Liver (tissue), 9 donors: ENCODE data around the gene ZDHHC8. TPM values are rescaled to one million over a fixed set of nuclear protein-coding genes. Genes with fewer than 3 reads are reported as not detected.

ENCODE experiments used
- DNase-seq: peaks from one replicate; pipeline ENCODE4 v3.0.0-alpha.2; 2017; ENCODE audit warnings: low spot score
- H3K27ac ChIP-seq, 2 donors: one replicate each; pipeline ENCODE4 v1.7.0; 2013; ENCODE audit warnings: inconsistent platforms in 2 of 2, low read length in 2 of 2, control low read depth in 1 of 2, low read depth in 1 of 2, mild to moderate bottlenecking in 1 of 2
- H3K27me3 ChIP-seq, 4 donors: one replicate each; pipeline versions ENCODE4 v1.6.1 to v1.7.0; 2013; ENCODE audit warnings: low read length in 3 of 4, inconsistent platforms in 1 of 4, mild to moderate bottlenecking in 1 of 4, moderate library complexity in 1 of 4; ENCODE audit not compliant: control insufficient read depth in 4 of 4, insufficient read depth in 4 of 4
- H3K36me3 ChIP-seq, 4 donors: one replicate each; pipeline versions ENCODE4 v1.6.1 to v1.7.0; 2013; ENCODE audit warnings: low read length in 3 of 4, mild to moderate bottlenecking in 3 of 4, low read depth in 1 of 4, moderate library complexity in 1 of 4; ENCODE audit not compliant: control insufficient read depth in 4 of 4, insufficient read depth in 3 of 4
- H3K4me1 ChIP-seq, 4 donors: one replicate each; pipeline versions ENCODE4 v1.6.1 to v1.7.0; 2013; ENCODE audit warnings: low read length in 3 of 4, mild to moderate bottlenecking in 3 of 4, moderate library complexity in 1 of 4; ENCODE audit not compliant: control insufficient read depth in 4 of 4, insufficient read depth in 4 of 4
- H3K4me3 ChIP-seq, 3 donors: one replicate each; pipeline versions ENCODE4 v1.6.1 to v1.7.0; 2013; ENCODE audit warnings: low read length in 3 of 3, control low read depth in 1 of 3, low read depth in 1 of 3, mild to moderate bottlenecking in 1 of 3
- H3K9ac ChIP-seq, 2 donors: one replicate each; pipeline ENCODE4 v1.7.0; 2013; ENCODE audit warnings: low read length in 2 of 2, mild to moderate bottlenecking in 2 of 2, moderate library complexity in 2 of 2, control low read depth in 1 of 2, low read depth in 1 of 2
- H3K9me3 ChIP-seq, 4 donors: one replicate each; pipeline versions ENCODE4 v1.6.1 to v1.7.0; 2013; ENCODE audit warnings: low read length in 3 of 4; ENCODE audit not compliant: control insufficient read depth in 4 of 4
- EGR1 ChIP-seq, 2 donors: IDR thresholded peaks; 2 replicates each; pipeline ENCODE4 v1.6.1; 2016 to 2018; ENCODE audit warnings: antibody characterized with exemption in 2 of 2, low read depth in 2 of 2
- FOXA1 ChIP-seq: IDR thresholded peaks from 2 replicates; pipeline ENCODE4 v1.6.1; 2016; ENCODE audit warnings: antibody characterized with exemption
- FOXA2 ChIP-seq: IDR thresholded peaks from 2 replicates; pipeline ENCODE4 v1.6.1; 2016; ENCODE audit warnings: antibody characterized with exemption
- GABPA ChIP-seq, 2 donors: IDR thresholded peaks in 1 of 2; conservative IDR thresholded peaks in 1 of 2; 2 replicates each; pipeline ENCODE4 v1.6.1; 2016; ENCODE audit warnings: antibody characterized with exemption in 2 of 2, mild to moderate bottlenecking in 1 of 2, moderate library complexity in 1 of 2
- HNF4A ChIP-seq, 2 donors: conservative IDR thresholded peaks; 2 replicates each; pipeline ENCODE4 v1.6.1; 2016; ENCODE audit warnings: antibody characterized with exemption in 2 of 2, mild to moderate bottlenecking in 2 of 2
- HNF4G ChIP-seq: IDR thresholded peaks from 2 replicates; pipeline ENCODE4 v1.6.1; 2016; ENCODE audit warnings: antibody characterized with exemption
- JUND ChIP-seq, 2 donors: IDR thresholded peaks; 2 replicates each; pipeline ENCODE4 v1.6.1; 2016; ENCODE audit warnings: antibody characterized with exemption in 2 of 2
- NR2F2 ChIP-seq: IDR thresholded peaks from 2 replicates; pipeline ENCODE4 v1.6.1; 2016; ENCODE audit warnings: antibody characterized with exemption
- RAD21 ChIP-seq, 2 donors: IDR thresholded peaks; 2 replicates each; pipeline ENCODE4 v1.6.1; 2016; ENCODE audit warnings: antibody characterized with exemption in 2 of 2, mild to moderate bottlenecking in 2 of 2
- RXRA ChIP-seq, 2 donors: IDR thresholded peaks; 2 replicates each; pipeline ENCODE4 v1.6.1; 2017 to 2018; ENCODE audit warnings: antibody characterized with exemption in 2 of 2, mild to moderate bottlenecking in 1 of 2
- SP1 ChIP-seq: IDR thresholded peaks from 2 replicates; pipeline ENCODE4 v1.6.1; 2018; ENCODE audit warnings: antibody characterized with exemption, mild to moderate bottlenecking
- TAF1 ChIP-seq: conservative IDR thresholded peaks from 2 replicates; pipeline ENCODE4 v1.6.1; 2016; ENCODE audit warnings: antibody characterized with exemption, mild to moderate bottlenecking
- YY1 ChIP-seq: IDR thresholded peaks from 2 replicates; pipeline ENCODE4 v1.6.1; 2016; ENCODE audit warnings: antibody characterized with exemption, mild to moderate bottlenecking
- WGBS: extraction: QIAGEN DNeasy Blood & Tissue Kit; methylation state at CpG from one replicate; pipeline ENCODE4 v1.1.7; 2013; 5-methylcytosine and 5-hydroxymethylcytosine counted together
- polyA plus RNA-seq, 2 donors: library from polyadenylated mRNA; stranded (reverse) in 1 of 2; unstranded in 1 of 2; fragments of 200-250 nt in 1 of 2; fragments of >200 nt in 1 of 2; fragmentation: Nextera tagmentation in 1 of 2; extraction: Ambion mirVana in 1 of 2; gene quantifications; one replicate each; pipeline versions ENCODE4 v1.2.1 to v1.2.3, GENCODE V29; 2013 to 2015
- total RNA-seq, 2 donors: library from RNA; depleted of rRNA; stranded (reverse); fragments of >200 nt; gene quantifications; one replicate each; pipeline ENCODE4 v1.2.3, GENCODE V29; 2014
- TF ChIP-seq, protein P1 (sequence below): IDR thresholded peaks from 2 replicates; pipeline ENCODE4 v1.6.1; 2016; ENCODE audit warnings: antibody characterized with exemption
- TF ChIP-seq, protein P2 (sequence below): IDR thresholded peaks from 2 replicates; pipeline ENCODE4 v1.6.1; 2016; ENCODE audit warnings: antibody characterized with exemption, mild to moderate bottlenecking
- TF ChIP-seq, protein P3 (sequence below): IDR thresholded peaks from 2 replicates; pipeline ENCODE4 v1.6.1; 2016; ENCODE audit warnings: antibody characterized with exemption
- TF ChIP-seq, protein P4 (sequence below): fragments of 150-350 bp; IDR thresholded peaks from 2 replicates; pipeline ENCODE4 v1.5.1; 2017; ENCODE audit warnings: improper control_type of control experiment, low read depth, low read length; ENCODE audit not compliant: missing input control
- TF ChIP-seq, protein P5 (sequence below): IDR thresholded peaks from 2 replicates; pipeline ENCODE4 v1.6.1; 2016; ENCODE audit warnings: antibody characterized with exemption
- donor health status: healthy.
- donor health status: healthy.
- donor health status: healthy.
- donor health status: healthy.
- donor health status: healthy.

Gene ZDHHC8
- total and polyA plus RNA-seq, 4 donors: 2.9 to 11.8 (median 6.8) TPM

DNA sequence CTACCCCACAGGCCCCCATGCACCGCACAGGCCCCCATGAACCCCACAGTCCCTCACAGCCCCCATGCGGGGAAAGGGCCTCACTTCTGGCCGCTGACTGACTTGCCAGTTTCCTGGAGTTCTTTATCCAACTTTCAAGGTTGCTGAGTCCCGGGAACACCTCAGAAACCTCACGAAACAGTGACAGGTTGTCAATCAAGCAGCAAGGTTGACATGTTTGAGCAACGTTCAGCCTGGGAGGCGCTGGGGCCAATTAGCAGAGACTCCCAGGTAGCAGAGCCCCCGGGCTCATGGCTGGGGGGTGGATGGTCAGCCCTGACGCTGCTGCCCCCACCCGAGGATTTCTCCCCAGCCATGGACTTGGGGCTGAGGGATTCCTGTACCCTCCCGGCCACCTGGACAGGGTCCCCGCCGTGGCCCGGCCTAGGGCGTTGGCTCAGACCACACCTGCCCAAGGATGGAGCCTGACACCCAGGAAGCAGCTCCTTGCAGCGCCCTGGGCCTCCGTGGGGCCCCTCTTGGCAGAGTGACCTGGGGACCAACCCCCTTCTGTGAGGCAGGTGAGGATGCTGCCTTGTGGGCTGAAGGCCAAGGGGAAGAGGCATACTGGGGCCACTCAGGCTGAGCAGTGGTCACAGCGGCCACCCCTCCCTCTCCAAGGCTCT is 53.0 kb downstream of the ZDHHC8 start:
- 79% methylated on average over 18 of the region's 18 CpGs for WGBS
- Histone ChIP-seq H3K9me3 (no peaks in the 10 kb centered on the region), H3K9ac (no peak overlapping the region), H3K27ac (no peak overlapping the region), H3K4me3 (no peak overlapping the region), H3K36me3 (no peaks in the 10 kb centered on the region), H3K27me3 (no peaks in the 10 kb centered on the region), H3K4me1 (peaks cover 4 to 40% (median 25%) of the 10 kb centered on the region in 4 donors)
- no peak for DNase-seq
- no peak for TF ChIP-seq GABPA (IDR thresholded peaks at IDR 0.05 in 1 of 2, conservative IDR thresholded peaks at IDR 0.05 in 1 of 2)
- TF ChIP-seq YY1: no peak
- TF ChIP-seq JUND (IDR thresholded peaks at IDR 0.05): no peak
- TF ChIP-seq SP1: no peak
- no peak for TF ChIP-seq EGR1 (IDR thresholded peaks at IDR 0.05; ENCODE audit: low read depth in 2 of 2)
- TF ChIP-seq, protein P1, sequence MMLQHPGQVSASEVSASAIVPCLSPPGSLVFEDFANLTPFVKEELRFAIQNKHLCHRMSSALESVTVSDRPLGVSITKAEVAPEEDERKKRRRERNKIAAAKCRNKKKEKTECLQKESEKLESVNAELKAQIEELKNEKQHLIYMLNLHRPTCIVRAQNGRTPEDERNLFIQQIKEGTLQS: no peak
- no peak for TF ChIP-seq NR2F2
- no peak for TF ChIP-seq HNF4G

DNA sequence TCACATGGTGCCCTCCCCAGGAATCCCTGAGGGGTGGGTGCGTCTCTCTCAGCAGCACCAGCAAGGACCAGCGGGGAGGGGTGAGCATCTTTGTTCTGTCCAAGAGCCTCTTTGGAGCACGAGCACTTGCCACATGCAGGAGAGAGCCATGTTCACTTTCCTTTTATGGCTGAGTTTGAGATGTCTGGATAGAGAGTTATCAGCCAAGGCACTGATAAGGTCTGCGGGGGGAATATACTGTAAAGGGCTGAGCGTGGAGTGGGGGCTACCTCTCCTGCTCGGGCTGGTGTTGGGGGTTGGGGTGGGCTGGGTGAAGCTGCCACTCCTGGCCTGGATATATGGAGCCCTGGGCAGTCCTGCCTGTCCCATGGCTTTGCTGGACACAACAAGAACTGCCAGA is 54.1 kb downstream of the ZDHHC8 start:
- Histone ChIP-seq H3K9ac (no peak overlapping the region), H3K36me3 (no peaks in the 10 kb centered on the region), H3K4me1 (peaks cover 4 to 31% (median 22%) of the 10 kb centered on the region in 4 donors), H3K9me3 (no peaks in the 10 kb centered on the region), H3K4me3 (no peak overlapping the region), H3K27ac (no peak overlapping the region), H3K27me3 (no peaks in the 10 kb centered on the region)
- no peak for TF ChIP-seq HNF4G
- TF ChIP-seq, protein P2, sequence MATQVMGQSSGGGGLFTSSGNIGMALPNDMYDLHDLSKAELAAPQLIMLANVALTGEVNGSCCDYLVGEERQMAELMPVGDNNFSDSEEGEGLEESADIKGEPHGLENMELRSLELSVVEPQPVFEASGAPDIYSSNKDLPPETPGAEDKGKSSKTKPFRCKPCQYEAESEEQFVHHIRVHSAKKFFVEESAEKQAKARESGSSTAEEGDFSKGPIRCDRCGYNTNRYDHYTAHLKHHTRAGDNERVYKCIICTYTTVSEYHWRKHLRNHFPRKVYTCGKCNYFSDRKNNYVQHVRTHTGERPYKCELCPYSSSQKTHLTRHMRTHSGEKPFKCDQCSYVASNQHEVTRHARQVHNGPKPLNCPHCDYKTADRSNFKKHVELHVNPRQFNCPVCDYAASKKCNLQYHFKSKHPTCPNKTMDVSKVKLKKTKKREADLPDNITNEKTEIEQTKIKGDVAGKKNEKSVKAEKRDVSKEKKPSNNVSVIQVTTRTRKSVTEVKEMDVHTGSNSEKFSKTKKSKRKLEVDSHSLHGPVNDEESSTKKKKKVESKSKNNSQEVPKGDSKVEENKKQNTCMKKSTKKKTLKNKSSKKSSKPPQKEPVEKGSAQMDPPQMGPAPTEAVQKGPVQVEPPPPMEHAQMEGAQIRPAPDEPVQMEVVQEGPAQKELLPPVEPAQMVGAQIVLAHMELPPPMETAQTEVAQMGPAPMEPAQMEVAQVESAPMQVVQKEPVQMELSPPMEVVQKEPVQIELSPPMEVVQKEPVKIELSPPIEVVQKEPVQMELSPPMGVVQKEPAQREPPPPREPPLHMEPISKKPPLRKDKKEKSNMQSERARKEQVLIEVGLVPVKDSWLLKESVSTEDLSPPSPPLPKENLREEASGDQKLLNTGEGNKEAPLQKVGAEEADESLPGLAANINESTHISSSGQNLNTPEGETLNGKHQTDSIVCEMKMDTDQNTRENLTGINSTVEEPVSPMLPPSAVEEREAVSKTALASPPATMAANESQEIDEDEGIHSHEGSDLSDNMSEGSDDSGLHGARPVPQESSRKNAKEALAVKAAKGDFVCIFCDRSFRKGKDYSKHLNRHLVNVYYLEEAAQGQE: no peak
- TF ChIP-seq, protein P3, sequence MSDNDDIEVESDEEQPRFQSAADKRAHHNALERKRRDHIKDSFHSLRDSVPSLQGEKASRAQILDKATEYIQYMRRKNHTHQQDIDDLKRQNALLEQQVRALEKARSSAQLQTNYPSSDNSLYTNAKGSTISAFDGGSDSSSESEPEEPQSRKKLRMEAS: no peak
- no peak for TF ChIP-seq RAD21 (IDR thresholded peaks at IDR 0.05)
- TF ChIP-seq TAF1: no peak
- no peak for TF ChIP-seq RXRA (IDR thresholded peaks at IDR 0.05)
- no peak for TF ChIP-seq NR2F2
- no peak for TF ChIP-seq FOXA2
- TF ChIP-seq, protein P1: no peak
- no peak for TF ChIP-seq GABPA (IDR thresholded peaks at IDR 0.05 in 1 of 2, conservative IDR thresholded peaks at IDR 0.05 in 1 of 2)
- TF ChIP-seq, protein P4, sequence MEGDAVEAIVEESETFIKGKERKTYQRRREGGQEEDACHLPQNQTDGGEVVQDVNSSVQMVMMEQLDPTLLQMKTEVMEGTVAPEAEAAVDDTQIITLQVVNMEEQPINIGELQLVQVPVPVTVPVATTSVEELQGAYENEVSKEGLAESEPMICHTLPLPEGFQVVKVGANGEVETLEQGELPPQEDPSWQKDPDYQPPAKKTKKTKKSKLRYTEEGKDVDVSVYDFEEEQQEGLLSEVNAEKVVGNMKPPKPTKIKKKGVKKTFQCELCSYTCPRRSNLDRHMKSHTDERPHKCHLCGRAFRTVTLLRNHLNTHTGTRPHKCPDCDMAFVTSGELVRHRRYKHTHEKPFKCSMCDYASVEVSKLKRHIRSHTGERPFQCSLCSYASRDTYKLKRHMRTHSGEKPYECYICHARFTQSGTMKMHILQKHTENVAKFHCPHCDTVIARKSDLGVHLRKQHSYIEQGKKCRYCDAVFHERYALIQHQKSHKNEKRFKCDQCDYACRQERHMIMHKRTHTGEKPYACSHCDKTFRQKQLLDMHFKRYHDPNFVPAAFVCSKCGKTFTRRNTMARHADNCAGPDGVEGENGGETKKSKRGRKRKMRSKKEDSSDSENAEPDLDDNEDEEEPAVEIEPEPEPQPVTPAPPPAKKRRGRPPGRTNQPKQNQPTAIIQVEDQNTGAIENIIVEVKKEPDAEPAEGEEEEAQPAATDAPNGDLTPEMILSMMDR: no peak
- TF ChIP-seq, protein P5, sequence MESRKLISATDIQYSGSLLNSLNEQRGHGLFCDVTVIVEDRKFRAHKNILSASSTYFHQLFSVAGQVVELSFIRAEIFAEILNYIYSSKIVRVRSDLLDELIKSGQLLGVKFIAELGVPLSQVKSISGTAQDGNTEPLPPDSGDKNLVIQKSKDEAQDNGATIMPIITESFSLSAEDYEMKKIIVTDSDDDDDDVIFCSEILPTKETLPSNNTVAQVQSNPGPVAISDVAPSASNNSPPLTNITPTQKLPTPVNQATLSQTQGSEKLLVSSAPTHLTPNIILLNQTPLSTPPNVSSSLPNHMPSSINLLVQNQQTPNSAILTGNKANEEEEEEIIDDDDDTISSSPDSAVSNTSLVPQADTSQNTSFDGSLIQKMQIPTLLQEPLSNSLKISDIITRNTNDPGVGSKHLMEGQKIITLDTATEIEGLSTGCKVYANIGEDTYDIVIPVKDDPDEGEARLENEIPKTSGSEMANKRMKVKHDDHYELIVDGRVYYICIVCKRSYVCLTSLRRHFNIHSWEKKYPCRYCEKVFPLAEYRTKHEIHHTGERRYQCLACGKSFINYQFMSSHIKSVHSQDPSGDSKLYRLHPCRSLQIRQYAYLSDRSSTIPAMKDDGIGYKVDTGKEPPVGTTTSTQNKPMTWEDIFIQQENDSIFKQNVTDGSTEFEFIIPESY: no peak
- no peak for TF ChIP-seq YY1
- no peak for TF ChIP-seq HNF4A (conservative IDR thresholded peaks at IDR 0.05)
- TF ChIP-seq JUND (IDR thresholded peaks at IDR 0.05): no peak
- no peak for TF ChIP-seq SP1
- TF ChIP-seq FOXA1: no peak
- TF ChIP-seq EGR1 (IDR thresholded peaks at IDR 0.05; ENCODE audit: low read depth in 2 of 2): no peak
- 75% methylated on average over 6 of the region's 6 CpGs for WGBS
- no peak for DNase-seq
